MCF 10A (cell line): ENCODE data around the gene GPC6. TPM values are rescaled to one million over a fixed set of nuclear protein-coding genes. Genes with fewer than 3 reads are reported as not detected.

ENCODE experiments used
- BruUV-seq: library from RNA; stranded (reverse); fragments of 400-500 nt; replicated peaks from 2 replicates; lab custom pipeline; 2021; lab: Mats Ljungman, UMichigan
- CTCF ChIA-PET: fragments of 300-600 bp; sonication (Branson Sonifier 250); formaldehyde crosslinking; extraction: SDS; loops from one replicate; lab custom pipeline; 2021; ENCODE audit warnings: antibody characterized with exemption, inconsistent platforms; lab: Yijun Ruan, JAX
- POLR2A ChIA-PET: fragments of 300-600, 350-650 bp; sonication (Branson Sonifier 250); formaldehyde crosslinking; extraction: SDS; loops from one replicate; lab custom pipeline; 2020; ENCODE audit warnings: antibody characterized with exemption, inconsistent platforms; lab: Yijun Ruan, JAX
- DNase-seq: peaks from one replicate; pipeline ENCODE4 v3.0.0-alpha.2; 2018; ENCODE audit not compliant: unreplicated experiment
- H3K27ac Mint-ChIP-seq: one replicate; pipeline ENCODE4 v1.8.0; 2022; ENCODE audit warnings: mild to moderate bottlenecking, low read depth, mixed read lengths; ENCODE audit not compliant: unreplicated experiment
- H3K27me3 Mint-ChIP-seq: one replicate; pipeline ENCODE4 v1.8.0; 2022; ENCODE audit warnings: mixed read lengths; ENCODE audit not compliant: insufficient read depth, unreplicated experiment
- H3K36me3 Mint-ChIP-seq: one replicate; pipeline ENCODE4 v1.8.0; 2022; ENCODE audit warnings: mild to moderate bottlenecking, moderate library complexity, mixed read lengths; ENCODE audit not compliant: insufficient read depth, unreplicated experiment
- H3K4me1 Mint-ChIP-seq: one replicate; pipeline ENCODE4 v1.8.0; 2022; ENCODE audit warnings: mixed read lengths; ENCODE audit not compliant: insufficient read depth, unreplicated experiment
- H3K4me3 Mint-ChIP-seq: one replicate; pipeline ENCODE4 v1.8.0; 2022; ENCODE audit warnings: mild to moderate bottlenecking, moderate library complexity, mixed read lengths; ENCODE audit not compliant: unreplicated experiment
- H3K9me3 Mint-ChIP-seq: one replicate; pipeline ENCODE4 v1.8.0; 2022; ENCODE audit warnings: mixed read lengths; ENCODE audit not compliant: unreplicated experiment
- CTCF ChIP-seq: fragments of 200-600 bp; IDR thresholded peaks from one replicate; pipeline ENCODE4 v1.8.0; 2022; ENCODE audit warnings: antibody characterized with exemption, mild to moderate bottlenecking; ENCODE audit not compliant: unreplicated experiment
- intact Hi-C: fragments of 100-400 bp; cut with micrococcal nuclease; formaldehyde crosslinking; loops from 2 replicates; pipeline ENCODE4 v1.14.1; 2022
- total RNA-seq: library from RNA; stranded (reverse); gene quantifications from 2 replicates; pipeline ENCODE4 v1.2.3, GENCODE V29; 2022

GPC6 gene
- total RNA-seq, 1 experiment from 2014 or later = 8.4 TPM

GRCh38 chr13:93751117-93751516 lies 524.5 kb downstream of the GPC6 start:
- Mint-ChIP-seq H3K9me3 (no peaks in the 10 kb centered on the region), H3K27ac (no peak overlapping the region), H3K4me1 (no peaks in the 10 kb centered on the region), H3K4me3 (no peak overlapping the region), H3K36me3 (no peaks in the 10 kb centered on the region), H3K27me3 (no peaks in the 10 kb centered on the region)
- CTCF ChIA-PET = interaction anchor here (0.6 to 0.7 kb wide), 2 partner anchors 148 to 1080 kb away, joined by 3 to 4 read pairs; no protein-coding TSS in a partner anchor
- TF ChIP-seq CTCF = no peak
- intact Hi-C loops = no loop called here
- POLR2A ChIA-PET = no interaction called here
- no peak for DNase-seq
- no TSS peak for BruUV-seq

- intact Hi-C loops = no loop called here
- Mint-ChIP-seq H3K9me3 (no peaks in the 10 kb centered on the region), H3K4me3 (no peak overlapping the region), H3K36me3 (no peaks in the 10 kb centered on the region), H3K27ac (no peak overlapping the region), H3K4me1 (no peaks in the 10 kb centered on the region), H3K27me3 (no peaks in the 10 kb centered on the region)
- no TSS peak for BruUV-seq
- ChIA-PET POLR2A (no interaction called here), CTCF (interaction anchor here (0.6 kb wide), 2 partner anchors 539 to 1692 kb away, joined by 5 to 6 read pairs; no protein-coding TSS in a partner anchor)
- no peak for TF ChIP-seq CTCF
- peak; percentile 19 for DNase-seq
Observed at GRCh38 chr13:93752541-93752940, 525.9 kb downstream of the GPC6 start.

GRCh38 chr13:93753639-93754038 lies 527.0 kb downstream of the GPC6 start:
- no peak for DNase-seq
- TF ChIP-seq CTCF = no peak
- peaks cover 1% of the 10 kb centered on the region for H3K4me1 Mint-ChIP-seq
- intact Hi-C loops = no loop called here
- no peak overlapping the region for H3K4me3 Mint-ChIP-seq
- H3K36me3 Mint-ChIP-seq = no peaks in the 10 kb centered on the region
- CTCF ChIA-PET = interaction anchor here (0.6 to 0.9 kb wide), 3 partner anchors 24 to 48 kb away, joined by 4 read pairs; no protein-coding TSS in a partner anchor
- H3K27ac Mint-ChIP-seq = no peak overlapping the region
- BruUV-seq = no TSS peak
- H3K9me3 Mint-ChIP-seq = no peaks in the 10 kb centered on the region
- POLR2A ChIA-PET = no interaction called here
- no peaks in the 10 kb centered on the region for H3K27me3 Mint-ChIP-seq

GRCh38 chr13:93755341-93755740 lies 528.7 kb downstream of the GPC6 start:
- TF ChIP-seq CTCF = no peak
- Mint-ChIP-seq H3K36me3 (no peaks in the 10 kb centered on the region), H3K27me3 (no peaks in the 10 kb centered on the region), H3K4me3 (no peak overlapping the region), H3K9me3 (no peaks in the 10 kb centered on the region), H3K4me1 (peaks cover 7% of the 10 kb centered on the region), H3K27ac (no peak overlapping the region)
- no TSS peak for BruUV-seq
- ChIA-PET POLR2A (no interaction called here), CTCF (no interaction called here)
- no peak for DNase-seq
- intact Hi-C loops = no loop called here
